Measurements from ENCODE around the gene STRN. TPM values are rescaled to one million over a fixed set of nuclear protein-coding genes. Genes with fewer than 3 reads are reported as not detected.
A peak's percentile ranks its signal among the peaks of the same experiment; 100 is the strongest.

The STRN gene
- total and polyA plus RNA-seq, 2 experiments from 2014 or later, result 6.5 to 12.1 TPM

DNA sequence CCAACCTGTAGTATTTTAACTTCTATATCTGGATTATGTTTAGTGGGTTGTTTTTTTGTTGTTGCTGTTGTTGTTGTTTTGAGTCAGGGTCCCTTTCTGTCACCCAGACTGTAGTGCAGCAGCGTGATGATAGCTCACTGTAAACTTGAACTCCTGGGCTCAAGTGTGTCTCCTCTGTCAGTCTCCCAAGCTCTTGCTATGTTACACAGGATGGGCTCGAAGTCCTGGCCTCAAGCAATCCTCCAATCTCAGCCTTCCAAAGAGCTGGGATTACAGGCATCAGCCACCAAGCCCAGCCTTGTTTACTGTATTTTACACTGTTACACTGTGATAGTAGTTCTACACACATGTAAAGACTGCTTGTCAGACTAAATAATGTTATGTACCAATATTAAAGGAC, 9.7 kb upstream of the STRN start:
- H3K4me2 ChIP-seq (ENCODE audit: unreplicated experiment), result no peak overlapping the region
- no peaks in the 10 kb centered on the region for H3F3A ChIP-seq (ENCODE audit: insufficient read depth)
- no peaks in the 10 kb centered on the region for H3K79me2 ChIP-seq (ENCODE audit: insufficient read depth)
- no peak for TF ChIP-seq EZH2phosphoT487 (IDR thresholded peaks at IDR 0.05; ENCODE audit: insufficient read depth, low read depth)
- TF ChIP-seq EZH2 (IDR thresholded peaks at IDR 0.05; ENCODE audit: insufficient read depth, poor library complexity, severe bottlenecking), result no peak
- no peak overlapping the region for H3K27ac ChIP-seq
- in situ Hi-C loops (cut with MboI), result no loop called here
- no peak for DNase-seq
- H2AFZ ChIP-seq, result no peak overlapping the region
- no peaks in the 10 kb centered on the region for H3K27me3 ChIP-seq (replicated peaks; ENCODE audit: insufficient read depth)
- no peaks in the 10 kb centered on the region for H3K9me3 ChIP-seq (ENCODE audit: low read depth)
- no peaks in the 10 kb centered on the region for H4K20me1 ChIP-seq (ENCODE audit: insufficient read depth)
- 75 to 78% methylated on average over 2 of the region's 2 CpGs for WGBS, 2 experiments (ENCODE audit: low coverage in 1 of 2, low lambda C conversion rate in 2 of 2, missing lambda C conversion rate in 2 of 2)
- H3K4me1 ChIP-seq (ENCODE audit: insufficient read depth), result no peaks in the 10 kb centered on the region
- H3K9me2 ChIP-seq (ENCODE audit: insufficient read depth), result no peaks in the 10 kb centered on the region
- H3K4me3 ChIP-seq, result no peak overlapping the region
- no peaks in the 10 kb centered on the region for H3K36me3 ChIP-seq (ENCODE audit: low read depth)
- no peak overlapping the region for H3K9ac ChIP-seq

DNA sequence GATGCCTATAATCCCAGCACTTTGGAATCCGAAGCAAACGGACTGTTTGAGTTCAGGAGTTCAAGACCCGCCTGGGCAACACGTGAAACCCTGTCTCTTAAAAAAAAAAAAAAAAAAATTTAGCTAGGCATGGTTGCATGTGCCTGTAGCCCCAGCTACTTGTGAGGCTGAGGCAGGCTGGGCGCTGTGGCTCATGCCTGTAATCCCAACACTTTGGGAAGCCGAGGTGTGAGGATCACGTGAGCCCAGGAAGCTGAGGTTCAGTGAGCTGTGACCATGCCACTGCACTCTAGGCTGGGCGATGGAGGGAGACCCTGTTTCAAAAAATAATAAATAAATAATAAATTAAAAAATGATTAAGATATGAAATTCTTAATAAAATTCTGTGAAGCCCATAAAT, 9.0 kb upstream of the STRN start:
- no peaks in the 10 kb centered on the region for H3K36me3 ChIP-seq (ENCODE audit: low read depth)
- no peak overlapping the region for H3K9ac ChIP-seq
- no peaks in the 10 kb centered on the region for H3K79me2 ChIP-seq (ENCODE audit: insufficient read depth)
- H3F3A ChIP-seq (ENCODE audit: insufficient read depth), result no peaks in the 10 kb centered on the region
- H3K4me2 ChIP-seq (ENCODE audit: unreplicated experiment), result no peak overlapping the region
- no peaks in the 10 kb centered on the region for H4K20me1 ChIP-seq (ENCODE audit: insufficient read depth)
- H2AFZ ChIP-seq, result no peak overlapping the region
- DNase-seq, result no peak
- no peaks in the 10 kb centered on the region for H3K4me1 ChIP-seq (ENCODE audit: insufficient read depth)
- no peaks in the 10 kb centered on the region for H3K9me2 ChIP-seq (ENCODE audit: insufficient read depth)
- no peak overlapping the region for H3K4me3 ChIP-seq
- H3K9me3 ChIP-seq (ENCODE audit: low read depth), result no peaks in the 10 kb centered on the region
- 89 to 92% methylated on average over 8 of the region's 8 CpGs for WGBS, 2 experiments (ENCODE audit: low coverage in 1 of 2, low lambda C conversion rate in 2 of 2, missing lambda C conversion rate in 2 of 2)
- TF ChIP-seq EZH2 (IDR thresholded peaks at IDR 0.05; ENCODE audit: insufficient read depth, poor library complexity, severe bottlenecking) (no peak), EZH2phosphoT487 (IDR thresholded peaks at IDR 0.05; ENCODE audit: insufficient read depth, low read depth) (no peak)
- in situ Hi-C loops (cut with MboI), result no loop called here
- no peaks in the 10 kb centered on the region for H3K27me3 ChIP-seq (replicated peaks; ENCODE audit: insufficient read depth)
- no peak overlapping the region for H3K27ac ChIP-seq

DNA sequence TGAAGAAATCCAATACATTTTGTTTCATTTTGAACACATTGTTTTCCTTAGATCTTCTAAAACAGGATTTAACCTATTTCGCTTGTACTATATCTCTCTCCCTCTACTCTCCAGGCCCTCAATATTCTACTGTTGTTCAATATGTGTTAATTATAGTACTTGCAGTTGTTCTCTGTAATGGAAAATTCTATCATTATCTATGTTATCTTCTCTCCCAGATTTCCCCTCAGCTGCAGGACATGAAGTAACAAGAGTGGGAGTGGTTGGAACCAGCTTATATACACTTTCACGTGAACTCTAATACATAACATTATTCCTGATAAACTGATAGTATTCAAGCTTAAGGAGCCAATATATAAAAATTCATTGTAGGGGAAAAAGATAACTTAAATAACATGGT, 7.0 kb upstream of the STRN start:
- Histone ChIP-seq H3K9ac (no peak overlapping the region), H3K4me3 (no peak overlapping the region), H3F3A (ENCODE audit: insufficient read depth) (no peaks in the 10 kb centered on the region), H3K27ac (no peak overlapping the region), H3K79me2 (ENCODE audit: insufficient read depth) (no peaks in the 10 kb centered on the region), H3K4me1 (ENCODE audit: insufficient read depth) (no peaks in the 10 kb centered on the region), H3K27me3 (replicated peaks; ENCODE audit: insufficient read depth) (no peaks in the 10 kb centered on the region), H3K4me2 (ENCODE audit: unreplicated experiment) (no peak overlapping the region), H3K9me2 (ENCODE audit: insufficient read depth) (no peaks in the 10 kb centered on the region), H4K20me1 (ENCODE audit: insufficient read depth) (no peaks in the 10 kb centered on the region), H2AFZ (no peak overlapping the region), H3K36me3 (ENCODE audit: low read depth) (no peaks in the 10 kb centered on the region), H3K9me3 (ENCODE audit: low read depth) (no peaks in the 10 kb centered on the region)
- WGBS, 2 experiments (ENCODE audit: low coverage in 1 of 2, low lambda C conversion rate in 2 of 2, missing lambda C conversion rate in 2 of 2), result 99 to 100% methylated on average over 2 of the region's 2 CpGs
- DNase-seq, result no peak
- no peak for TF ChIP-seq EZH2 (IDR thresholded peaks at IDR 0.05; ENCODE audit: insufficient read depth, poor library complexity, severe bottlenecking)
- TF ChIP-seq EZH2phosphoT487 (IDR thresholded peaks at IDR 0.05; ENCODE audit: insufficient read depth, low read depth), result no peak
- in situ Hi-C loops (cut with MboI), result no loop called here

DNA sequence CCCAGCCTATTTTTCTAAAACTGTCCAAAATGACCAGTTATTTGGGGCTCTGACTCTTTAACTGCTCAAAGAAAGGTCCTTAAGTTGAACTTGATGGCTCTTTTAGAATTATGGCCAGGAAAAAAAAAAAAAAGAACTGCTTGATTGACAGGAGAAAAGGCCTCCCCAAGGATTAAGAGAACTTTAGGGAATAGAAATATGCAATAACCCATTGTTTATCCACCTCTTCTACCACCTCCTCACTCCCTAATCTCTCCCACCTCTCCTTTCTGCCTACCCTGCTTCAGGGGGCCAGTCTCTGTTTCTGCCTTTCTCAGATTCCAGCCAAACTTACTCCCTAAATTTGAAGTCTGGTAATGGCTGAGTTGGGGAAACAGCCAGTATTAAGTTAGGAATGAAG, 5.7 kb upstream of the STRN start:
- no peaks in the 10 kb centered on the region for H3F3A ChIP-seq (ENCODE audit: insufficient read depth)
- no peak overlapping the region for H3K4me3 ChIP-seq
- no peaks in the 10 kb centered on the region for H3K79me2 ChIP-seq (ENCODE audit: insufficient read depth)
- DNase-seq, result no peak
- no peak overlapping the region for H2AFZ ChIP-seq
- H3K36me3 ChIP-seq (ENCODE audit: low read depth), result no peaks in the 10 kb centered on the region
- no peaks in the 10 kb centered on the region for H3K9me2 ChIP-seq (ENCODE audit: insufficient read depth)
- H3K27ac ChIP-seq, result no peak overlapping the region
- no peak overlapping the region for H3K9ac ChIP-seq
- no peaks in the 10 kb centered on the region for H4K20me1 ChIP-seq (ENCODE audit: insufficient read depth)
- no peaks in the 10 kb centered on the region for H3K4me1 ChIP-seq (ENCODE audit: insufficient read depth)
- no peaks in the 10 kb centered on the region for H3K27me3 ChIP-seq (replicated peaks; ENCODE audit: insufficient read depth)
- in situ Hi-C loops (cut with MboI), result no loop called here
- TF ChIP-seq EZH2phosphoT487 (IDR thresholded peaks at IDR 0.05; ENCODE audit: insufficient read depth, low read depth), result no peak
- TF ChIP-seq EZH2 (IDR thresholded peaks at IDR 0.05; ENCODE audit: insufficient read depth, poor library complexity, severe bottlenecking), result no peak
- no peaks in the 10 kb centered on the region for H3K9me3 ChIP-seq (ENCODE audit: low read depth)
- H3K4me2 ChIP-seq (ENCODE audit: unreplicated experiment), result no peak overlapping the region

DNA sequence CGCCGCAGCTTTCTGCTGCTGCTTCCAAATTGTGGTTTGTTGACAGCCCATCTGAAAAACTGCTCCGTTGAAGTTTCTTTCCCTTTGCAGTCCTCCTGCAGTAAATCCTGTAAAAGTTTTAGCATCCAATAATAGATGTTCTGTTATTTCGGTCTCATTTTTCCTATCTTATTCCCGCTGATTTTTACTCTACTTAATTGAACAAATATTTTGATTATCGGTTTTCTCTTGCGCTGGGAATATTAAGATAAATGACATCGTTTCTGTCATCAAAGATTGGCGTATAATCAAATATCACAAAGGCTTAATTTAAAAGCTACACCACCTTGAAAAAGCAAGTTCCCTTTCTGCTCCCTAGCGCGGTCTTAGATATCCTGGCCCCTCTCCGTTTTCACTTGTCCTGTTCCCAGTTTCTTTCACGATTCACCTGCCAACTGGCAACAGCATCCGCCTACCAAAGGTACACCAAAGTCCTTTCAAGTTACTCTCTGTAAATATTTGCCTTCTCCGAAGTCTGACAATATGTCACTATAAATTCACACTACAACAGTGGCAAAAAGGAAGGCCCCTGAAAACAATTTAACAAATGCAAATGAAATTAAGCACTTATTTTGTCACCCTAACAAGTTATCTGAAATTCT, 1.0 kb upstream of the STRN start:
- in situ Hi-C loops (cut with MboI), result no loop called here
- Histone ChIP-seq H3K9ac (peak overlapping the region; percentile 84), H3K4me1 (ENCODE audit: insufficient read depth) (no peaks in the 10 kb centered on the region; the same call in none of the 2 replicates), H3K36me3 (ENCODE audit: low read depth) (no peaks in the 10 kb centered on the region), H3K4me3 (peak overlapping the region; percentile 89), H3K9me3 (ENCODE audit: low read depth) (no peaks in the 10 kb centered on the region), H3K4me2 (ENCODE audit: unreplicated experiment) (peak overlapping the region; percentile 98), H2AFZ (peak overlapping the region; percentile 99), H3F3A (ENCODE audit: insufficient read depth) (peaks cover 7% of the 10 kb centered on the region; the same call in 1 of the 2 replicates), H3K27me3 (replicated peaks; ENCODE audit: insufficient read depth) (no peaks in the 10 kb centered on the region), H3K27ac (peak overlapping the region; percentile 53), H3K79me2 (ENCODE audit: insufficient read depth) (peaks cover 37% of the 10 kb centered on the region), H4K20me1 (ENCODE audit: insufficient read depth) (no peaks in the 10 kb centered on the region), H3K9me2 (ENCODE audit: insufficient read depth) (no peaks in the 10 kb centered on the region)
- no peak for DNase-seq
- 36 to 38% methylated on average over 15 of the region's 15 CpGs for WGBS, 2 experiments (ENCODE audit: low coverage in 1 of 2, low lambda C conversion rate in 2 of 2, missing lambda C conversion rate in 2 of 2)
- TF ChIP-seq EZH2 (IDR thresholded peaks at IDR 0.05; ENCODE audit: insufficient read depth, poor library complexity, severe bottlenecking) (no peak), EZH2phosphoT487 (IDR thresholded peaks at IDR 0.05; ENCODE audit: insufficient read depth, low read depth) (no peak)
